Left ventricle myocardium inferior (tissue), 1 donor: ENCODE results near the gene CRYL1. TPM values are rescaled to one million over a fixed set of nuclear protein-coding genes. Genes with fewer than 3 reads are reported as not detected.

Experiments used
- DNase-seq: peaks from one replicate; pipeline ENCODE4 v3.0.0-alpha.2; 2020
- H3K27ac ChIP-seq: fragments of 200-600 bp; replicated peaks from 2 replicates; pipeline ENCODE4 v1.8.0; 2021
- H3K27me3 ChIP-seq: fragments of 200-600 bp; 2 replicates; pipeline ENCODE4 v1.8.0; 2021; ENCODE audit warnings: low read depth
- H3K36me3 ChIP-seq: fragments of 200-600 bp; 2 replicates; pipeline ENCODE4 v1.8.0; 2021
- H3K4me1 ChIP-seq: fragments of 200-600 bp; 2 replicates; pipeline ENCODE4 v1.8.0; 2021
- H3K4me3 ChIP-seq: fragments of 200-600 bp; 2 replicates; pipeline ENCODE4 v1.8.0; 2021; ENCODE audit warnings: mild to moderate bottlenecking, moderate library complexity
- H3K9me3 ChIP-seq: fragments of 200-600 bp; replicated peaks from 2 replicates; pipeline ENCODE4 v1.8.0; 2021
- intact Hi-C: fragments of 100-400 bp; cut with micrococcal nuclease; formaldehyde crosslinking; loops from one replicate; pipeline ENCODE4 v1.11.0; 2022
- total RNA-seq: library from RNA; stranded (reverse); fragmentation: NEBNext Ultra II Directional; extraction: Animal tissue kit (Norgen Biotek cat#: 25700); gene quantifications from one replicate; pipeline ENCODE4 v1.2.1, GENCODE V29; 2021
- TF ChIP-seq, protein P1 (sequence below): fragments of 200-600 bp; IDR thresholded peaks from 2 replicates; pipeline ENCODE4 v1.8.0; 2021; ENCODE audit warnings: antibody characterized with exemption, mild to moderate bottlenecking, borderline replicate concordance
- donor health status: DM: no; HTN: yes; CAD: no; lungs with severe emphysema.

The CRYL1 gene
- total RNA-seq, 1 donor from 2014 or later = 20.5 TPM

GRCh38 chr13:20525144-20525600, 485 bp downstream of the CRYL1 start:
- Histone ChIP-seq H3K27me3 (no peaks in the 10 kb centered on the region), H3K4me3 (peak overlapping the region; percentile 84), H3K9me3 (no peaks in the 10 kb centered on the region), H3K36me3 (no peaks in the 10 kb centered on the region), H3K4me1 (peaks cover 27% of the 10 kb centered on the region), H3K27ac (peak overlapping the region; percentile 88)
- intact Hi-C loops = no loop called here
- peak; percentile 46 for DNase-seq
- TF ChIP-seq, protein P1, sequence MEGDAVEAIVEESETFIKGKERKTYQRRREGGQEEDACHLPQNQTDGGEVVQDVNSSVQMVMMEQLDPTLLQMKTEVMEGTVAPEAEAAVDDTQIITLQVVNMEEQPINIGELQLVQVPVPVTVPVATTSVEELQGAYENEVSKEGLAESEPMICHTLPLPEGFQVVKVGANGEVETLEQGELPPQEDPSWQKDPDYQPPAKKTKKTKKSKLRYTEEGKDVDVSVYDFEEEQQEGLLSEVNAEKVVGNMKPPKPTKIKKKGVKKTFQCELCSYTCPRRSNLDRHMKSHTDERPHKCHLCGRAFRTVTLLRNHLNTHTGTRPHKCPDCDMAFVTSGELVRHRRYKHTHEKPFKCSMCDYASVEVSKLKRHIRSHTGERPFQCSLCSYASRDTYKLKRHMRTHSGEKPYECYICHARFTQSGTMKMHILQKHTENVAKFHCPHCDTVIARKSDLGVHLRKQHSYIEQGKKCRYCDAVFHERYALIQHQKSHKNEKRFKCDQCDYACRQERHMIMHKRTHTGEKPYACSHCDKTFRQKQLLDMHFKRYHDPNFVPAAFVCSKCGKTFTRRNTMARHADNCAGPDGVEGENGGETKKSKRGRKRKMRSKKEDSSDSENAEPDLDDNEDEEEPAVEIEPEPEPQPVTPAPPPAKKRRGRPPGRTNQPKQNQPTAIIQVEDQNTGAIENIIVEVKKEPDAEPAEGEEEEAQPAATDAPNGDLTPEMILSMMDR = no peak

- H3K4me3 ChIP-seq = no peak overlapping the region
- H3K4me1 ChIP-seq = peaks cover 21% of the 10 kb centered on the region
- intact Hi-C loops = no loop called here
- H3K27ac ChIP-seq = no peak overlapping the region
- no peaks in the 10 kb centered on the region for H3K36me3 ChIP-seq
- TF ChIP-seq, protein P1 = no peak
- H3K9me3 ChIP-seq = no peaks in the 10 kb centered on the region
- no peaks in the 10 kb centered on the region for H3K27me3 ChIP-seq
- no peak for DNase-seq
Observed at GRCh38 chr13:20521364-20522115, 4.1 kb downstream of the CRYL1 start.

DNA sequence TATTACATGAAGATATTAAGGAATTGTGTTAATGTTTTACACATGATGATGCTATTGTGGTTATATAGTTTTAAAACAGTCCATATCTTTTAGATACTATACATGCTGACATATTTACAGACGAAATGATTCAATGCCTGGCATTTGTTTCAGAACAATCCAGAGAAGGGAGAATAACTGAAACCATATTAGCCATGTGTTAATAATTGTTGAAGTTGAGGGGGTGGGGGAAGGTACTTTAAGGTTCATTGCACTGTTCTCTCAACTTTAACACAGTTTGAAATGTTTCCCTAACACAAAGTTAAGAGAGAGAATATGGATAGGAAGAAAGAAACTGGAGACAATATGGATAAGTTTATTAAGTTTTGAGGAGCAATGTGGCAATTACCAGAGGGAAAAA, 5.8 kb downstream of the CRYL1 start:
- no peak for DNase-seq
- no peaks in the 10 kb centered on the region for H3K9me3 ChIP-seq
- intact Hi-C loops = no loop called here

DNA sequence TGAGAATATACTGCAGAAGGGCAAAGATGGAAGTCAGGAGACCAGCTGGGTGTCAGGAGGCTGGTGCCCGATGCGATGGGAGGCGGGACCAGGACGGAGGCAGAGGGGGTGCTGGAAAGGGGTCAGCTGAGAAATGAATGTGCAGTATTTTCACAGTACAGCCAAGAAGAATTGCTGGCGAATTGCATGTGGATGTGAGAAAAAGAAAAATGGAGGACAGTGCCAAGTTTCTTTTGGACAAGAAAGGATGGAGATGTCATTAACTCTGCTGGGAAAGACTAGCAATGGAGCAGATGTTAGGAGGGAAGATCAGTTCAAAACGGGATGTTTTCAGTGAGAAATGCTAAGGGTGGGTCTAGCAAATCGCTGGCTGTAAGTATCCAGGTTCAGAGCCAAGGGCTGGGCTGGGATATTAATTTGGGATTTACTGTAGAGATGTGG, 7.0 kb downstream of the CRYL1 start:
- H3K4me3 ChIP-seq = peak overlapping the region; percentile 26
- no peak for DNase-seq
- H3K27me3 ChIP-seq = no peaks in the 10 kb centered on the region

More for the DNA sequence above, 5.8 kb downstream of the CRYL1 start:
- Histone ChIP-seq H3K27me3 (no peaks in the 10 kb centered on the region), H3K36me3 (no peaks in the 10 kb centered on the region), H3K4me3 (no peak overlapping the region), H3K27ac (no peak overlapping the region), H3K4me1 (peaks cover 6% of the 10 kb centered on the region)
- TF ChIP-seq, protein P1 = no peak

GRCh38 chr13:20514866-20515265, 10.8 kb downstream of the CRYL1 start:
- H3K27me3 ChIP-seq = no peaks in the 10 kb centered on the region
- no peak overlapping the region for H3K4me3 ChIP-seq
- H3K4me1 ChIP-seq = peaks cover 7% of the 10 kb centered on the region
- no peak for DNase-seq
- H3K9me3 ChIP-seq = no peaks in the 10 kb centered on the region
- peaks cover 25% of the 10 kb centered on the region for H3K36me3 ChIP-seq
- no peak overlapping the region for H3K27ac ChIP-seq
- intact Hi-C loops = no loop called here
- TF ChIP-seq, protein P1 = no peak

More for the DNA sequence above, 7.0 kb downstream of the CRYL1 start:
- Histone ChIP-seq H3K4me1 (peaks cover 3% of the 10 kb centered on the region), H3K9me3 (no peaks in the 10 kb centered on the region), H3K36me3 (no peaks in the 10 kb centered on the region), H3K27ac (peak overlapping the region; percentile 56)
- TF ChIP-seq, protein P1 = no peak
- intact Hi-C loops = no loop called here
